HEK293T (cell line): ENCODE measurements around the gene NKIRAS2.

Source experiments
- CTCF ChIA-PET: fragments of 350-600 bp; formaldehyde crosslinking; extraction: SDS; loops from one replicate; lab custom pipeline; 2021; ENCODE audit warnings: antibody characterized with exemption, inconsistent platforms; lab: Yijun Ruan, JAX
- POLR2A ChIA-PET: fragments of 350-600 bp; formaldehyde crosslinking; extraction: SDS; loops from one replicate; lab custom pipeline; 2020; ENCODE audit warnings: antibody characterized with exemption, inconsistent platforms; lab: Yijun Ruan, JAX
- DNase-seq: peaks from one replicate; pipeline ENCODE4 v3.0.0; 2012; ENCODE audit warnings: mixed read lengths; ENCODE audit errors: extremely low spot score
- ARNT ChIP-seq: fragments of 450-650 bp; IDR thresholded peaks from 2 replicates; pipeline ENCODE4 v1.6.1; 2017; ENCODE audit warnings: mild to moderate bottlenecking
- BHLHE40 ChIP-seq: fragments of 450-650 bp; IDR thresholded peaks from 2 replicates; pipeline ENCODE4 v1.6.1; 2016; ENCODE audit warnings: mild to moderate bottlenecking, moderate library complexity, borderline replicate concordance
- CTBP1 ChIP-seq: fragments of 450-650 bp; IDR thresholded peaks from 2 replicates; pipeline ENCODE4 v1.6.1; 2016; ENCODE audit warnings: borderline replicate concordance
- ELF4 ChIP-seq: fragments of 450-650 bp; IDR thresholded peaks from 2 replicates; pipeline ENCODE4 v1.6.1; 2017; ENCODE audit warnings: antibody characterized with exemption
- FOXA1 ChIP-seq: fragments of 450-650 bp; IDR thresholded peaks from 2 replicates; pipeline ENCODE4 v1.6.1; 2016; ENCODE audit warnings: mild to moderate bottlenecking
- FOXK2 ChIP-seq: fragments of 450-650 bp; IDR thresholded peaks from 2 replicates; pipeline ENCODE4 v1.6.1; 2016; ENCODE audit warnings: mild to moderate bottlenecking
- FOXM1 ChIP-seq: fragments of 450-650 bp; IDR thresholded peaks from 2 replicates; pipeline ENCODE4 v1.6.1; 2017; ENCODE audit warnings: mild to moderate bottlenecking, borderline replicate concordance
- HDGF ChIP-seq: fragments of 450-650 bp; IDR thresholded peaks from 2 replicates; pipeline ENCODE4 v1.6.1; 2017; ENCODE audit warnings: antibody characterized with exemption, borderline replicate concordance
- L3MBTL2 ChIP-seq: fragments of 450-650 bp; conservative IDR thresholded peaks from 2 replicates; pipeline ENCODE4 v1.6.1; 2016; ENCODE audit warnings: mild to moderate bottlenecking
- LEF1 ChIP-seq: fragments of 450-650 bp; IDR thresholded peaks from 2 replicates; pipeline ENCODE4 v1.6.1; 2017; ENCODE audit warnings: mild to moderate bottlenecking, borderline replicate concordance
- NFRKB ChIP-seq: fragments of 450-650 bp; IDR thresholded peaks from 2 replicates; pipeline ENCODE4 v1.6.1; 2016; ENCODE audit warnings: mild to moderate bottlenecking, moderate library complexity
- SP1 ChIP-seq: fragments of 450-650 bp; IDR thresholded peaks from 2 replicates; pipeline ENCODE4 v1.6.1; 2017
- SUZ12 ChIP-seq: fragments of 450-650 bp; IDR thresholded peaks from 2 replicates; pipeline ENCODE4 v1.6.1; 2016; ENCODE audit warnings: mild to moderate bottlenecking
- TARDBP ChIP-seq: fragments of 450-650 bp; IDR thresholded peaks from 2 replicates; pipeline ENCODE4 v1.6.1; 2016
- ZNF384 ChIP-seq: fragments of 450-650 bp; IDR thresholded peaks from 2 replicates; pipeline ENCODE4 v1.6.1; 2016
- TF ChIP-seq, protein P1 (sequence below): fragments of 450-650 bp; IDR thresholded peaks from 2 replicates; pipeline ENCODE4 v1.6.1; 2016

NKIRAS2 gene

DNA sequence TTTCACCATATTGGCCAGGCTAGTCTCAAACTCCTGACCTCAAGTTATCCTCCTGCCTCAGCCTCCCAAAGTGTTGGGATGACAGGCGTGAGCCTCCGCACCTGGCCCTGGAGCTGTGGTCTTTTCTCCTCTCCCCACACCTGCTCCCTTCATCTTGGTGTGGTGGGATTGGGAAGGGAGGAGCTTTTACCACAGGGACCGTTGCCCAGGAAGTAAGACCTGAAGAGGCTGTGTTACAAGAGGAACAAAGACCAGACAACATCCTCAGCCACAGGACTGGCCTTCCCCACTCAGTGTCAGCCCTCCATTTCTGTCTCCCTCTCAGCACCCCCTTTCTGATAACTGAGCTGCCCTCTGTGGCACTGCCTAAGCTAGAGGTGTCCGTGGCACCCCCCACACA is 39.9 kb downstream of the NKIRAS2 start:
- TF ChIP-seq LEF1 (no peak), ZNF384 (no peak), TARDBP (no peak), HDGF (no peak), L3MBTL2 (no peak), ELF4 (no peak), FOXM1 (no peak), FOXK2 (no peak), SUZ12 (no peak), BHLHE40 (no peak), ARNT (no peak), NFRKB (no peak)
- TF ChIP-seq, protein P1, sequence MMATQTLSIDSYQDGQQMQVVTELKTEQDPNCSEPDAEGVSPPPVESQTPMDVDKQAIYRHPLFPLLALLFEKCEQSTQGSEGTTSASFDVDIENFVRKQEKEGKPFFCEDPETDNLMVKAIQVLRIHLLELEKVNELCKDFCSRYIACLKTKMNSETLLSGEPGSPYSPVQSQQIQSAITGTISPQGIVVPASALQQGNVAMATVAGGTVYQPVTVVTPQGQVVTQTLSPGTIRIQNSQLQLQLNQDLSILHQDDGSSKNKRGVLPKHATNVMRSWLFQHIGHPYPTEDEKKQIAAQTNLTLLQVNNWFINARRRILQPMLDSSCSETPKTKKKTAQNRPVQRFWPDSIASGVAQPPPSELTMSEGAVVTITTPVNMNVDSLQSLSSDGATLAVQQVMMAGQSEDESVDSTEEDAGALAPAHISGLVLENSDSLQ: no peak
- ChIA-PET POLR2A (interaction anchor here (1.4 kb wide), 1 partner anchor 42 kb away, joined by 6 read pairs; the partner anchor contains the start of gene DNAJC7), CTCF (interaction anchor here (1.6 kb wide), 1 partner anchor 8 kb away, joined by 4 read pairs; no protein-coding TSS in a partner anchor)
- no peak for DNase-seq

DNA sequence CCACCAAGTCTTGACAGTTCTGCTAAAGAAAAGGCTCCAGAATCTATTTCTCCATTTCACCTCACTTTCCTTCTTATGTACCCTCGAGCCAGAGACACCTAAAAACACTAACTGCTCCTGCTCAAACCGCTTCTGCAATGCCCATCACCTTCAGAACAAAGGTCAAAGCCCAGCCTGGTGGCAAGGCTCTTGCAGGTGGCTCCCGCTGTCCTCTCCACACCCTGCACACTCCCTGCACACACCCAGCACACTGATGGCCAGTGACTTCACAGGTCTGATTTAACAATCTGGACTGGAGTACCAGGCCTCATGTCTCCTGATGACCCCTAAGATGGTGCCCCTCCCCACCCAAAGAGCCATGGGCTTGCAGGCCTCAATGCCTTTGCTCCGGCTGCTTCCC is 40.3 kb downstream of the NKIRAS2 start:
- no peak for DNase-seq
- ChIA-PET CTCF (no interaction called here), POLR2A (interaction anchor here (1.4 kb wide), 1 partner anchor 43 kb away, joined by 6 read pairs; the partner anchor contains the start of gene DNAJC7)
- TF ChIP-seq NFRKB (no peak), LEF1 (no peak), FOXM1 (no peak), ARNT (no peak), FOXA1 (no peak), FOXK2 (no peak), L3MBTL2 (no peak), HDGF (no peak)

DNA sequence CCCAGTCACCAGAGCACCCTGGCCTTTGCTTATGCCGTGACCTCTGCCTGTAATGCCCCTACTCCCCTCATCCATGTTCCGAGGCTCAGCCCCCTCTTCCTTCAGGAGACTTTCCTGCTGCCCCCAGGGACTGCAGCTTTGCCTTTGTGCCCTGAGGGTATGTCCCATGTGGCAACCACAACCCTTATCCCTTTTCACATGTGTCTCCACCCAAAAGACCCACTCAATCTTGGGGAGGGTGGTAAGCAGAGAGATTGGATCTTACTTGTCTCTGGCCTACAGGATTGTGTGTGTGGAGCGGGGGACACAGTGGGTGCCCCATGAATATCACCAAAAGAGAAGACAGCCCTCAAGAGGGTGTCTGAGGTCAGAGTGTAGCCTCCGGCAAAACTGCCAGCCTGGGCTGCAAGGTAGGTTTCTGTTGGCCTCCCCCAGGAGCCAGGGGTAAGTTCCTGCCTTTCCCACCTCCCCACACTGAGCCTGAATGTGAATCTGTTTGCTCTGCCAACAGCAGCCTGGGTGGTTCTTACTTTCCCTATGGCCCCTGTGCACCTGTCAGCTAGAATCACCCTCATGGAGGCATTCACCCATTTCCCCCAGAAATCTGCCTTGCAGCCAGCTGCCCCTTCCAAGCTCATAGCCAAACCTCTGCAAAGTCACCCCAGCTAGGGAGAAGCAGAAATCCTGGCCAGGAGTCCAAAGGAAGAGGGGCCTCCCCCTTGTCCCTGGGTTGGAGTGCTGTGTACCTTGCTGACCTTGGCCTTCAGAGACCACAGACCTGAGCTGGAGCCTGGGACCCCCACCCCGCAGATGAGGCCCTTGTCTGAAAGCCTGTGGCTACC is 42.0 kb downstream of the NKIRAS2 start:
- no peak for DNase-seq
- CTCF ChIA-PET: no interaction called here
- TF ChIP-seq TARDBP: no peak
- no peak for TF ChIP-seq HDGF
- TF ChIP-seq SUZ12: no peak
- no peak for TF ChIP-seq NFRKB
- POLR2A ChIA-PET: no interaction called here

DNA sequence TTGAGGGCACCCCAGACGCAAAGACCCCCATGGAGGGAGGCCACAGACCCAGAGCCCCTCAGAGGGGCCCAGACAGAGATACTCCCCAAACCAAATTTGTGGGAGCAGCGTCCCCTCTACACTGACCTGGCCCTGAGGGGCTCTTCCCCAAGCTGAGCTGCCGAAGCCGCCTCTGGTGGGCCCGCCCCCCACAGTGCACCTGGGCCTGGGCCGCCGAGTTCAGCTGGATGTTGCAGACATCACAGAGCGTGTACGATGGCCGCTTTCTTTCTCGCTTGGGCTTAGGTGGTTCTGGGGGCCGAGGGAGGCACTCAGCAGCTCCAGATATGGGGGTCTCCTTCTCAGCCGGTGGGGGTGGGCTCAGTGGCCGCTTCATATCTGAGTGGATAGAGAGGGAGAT is 42.8 kb downstream of the NKIRAS2 start:
- DNase-seq: no peak
- ChIA-PET POLR2A (no interaction called here), CTCF (no interaction called here)
- no peak for TF ChIP-seq L3MBTL2

DNA sequence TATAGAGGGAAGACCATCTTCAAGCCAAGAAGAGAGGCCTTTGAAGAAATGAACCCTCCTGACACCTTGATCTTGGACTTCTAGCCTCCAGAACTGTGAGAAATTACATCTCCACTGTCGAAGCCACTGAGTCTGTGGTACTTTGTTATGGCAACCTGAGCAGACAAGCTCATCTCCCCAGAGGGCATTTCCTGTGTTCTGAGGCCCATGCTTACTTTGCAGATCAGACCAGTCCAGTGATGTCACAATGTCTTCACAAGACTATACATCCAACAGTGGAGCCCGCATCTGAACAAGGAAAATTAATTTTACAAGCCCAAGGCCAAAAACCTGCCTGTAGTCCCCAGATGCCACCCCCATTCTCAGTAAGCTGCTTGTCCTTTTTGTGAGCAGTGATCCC is 45.3 kb downstream of the NKIRAS2 start:
- CTCF ChIA-PET: interaction anchor here (0.5 to 1.9 kb wide), 5 partner anchors 11 to 452 kb away, joined by 3 to 7 read pairs (median 3); no protein-coding TSS in a partner anchor
- DNase-seq: no peak
- POLR2A ChIA-PET: interaction anchor here (1.0 to 2.0 kb wide), 6 partner anchors 36 to 99 kb away, joined by 3 to 8 read pairs (median 5); partner anchors contain the start of genes CNP, DNAJC7, KAT2A and NKIRAS2
- TF ChIP-seq ZNF384 (no peak), L3MBTL2 (no peak), CTBP1 (no peak), TARDBP (no peak), FOXK2 (no peak), NFRKB (no peak), ARNT (no peak), FOXM1 (no peak), HDGF (no peak), LEF1 (no peak), SUZ12 (no peak), ELF4 (no peak), FOXA1 (no peak)
- TF ChIP-seq, protein P1: no peak

DNA sequence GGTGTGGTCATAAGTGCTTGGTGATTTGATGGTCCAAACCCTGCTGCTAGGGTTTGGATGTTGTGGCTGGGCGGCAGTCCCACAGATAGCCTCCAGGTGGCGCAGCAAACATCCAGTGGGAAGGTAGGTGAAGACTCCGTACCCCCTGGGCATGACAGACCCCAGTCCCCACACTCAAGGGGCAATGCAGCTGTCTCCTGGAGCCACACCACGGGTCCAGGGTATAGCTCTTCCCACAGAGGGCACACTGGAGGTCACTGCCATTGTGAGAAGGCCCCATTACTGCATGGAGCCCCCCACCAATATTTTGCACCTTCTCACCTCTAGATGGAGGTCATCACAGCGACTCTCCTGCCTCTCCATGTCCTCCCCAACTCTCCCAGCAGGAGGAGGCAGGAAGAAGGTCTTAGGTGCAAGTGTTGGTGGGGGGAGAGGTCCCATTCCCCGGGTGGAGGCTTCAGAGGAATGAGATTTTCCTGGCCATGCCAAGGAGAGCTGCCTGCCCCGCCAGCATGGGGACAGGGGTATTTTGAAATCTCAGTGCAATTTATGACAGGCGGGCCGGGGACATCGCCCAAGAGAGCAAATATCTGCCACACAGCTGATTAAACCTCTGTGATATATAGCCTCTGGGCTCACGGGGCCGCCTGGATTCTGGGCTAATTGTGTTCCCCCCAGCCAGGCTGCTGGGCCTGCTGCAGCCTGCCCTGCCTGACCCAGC is 47.6 kb downstream of the NKIRAS2 start:
- DNase-seq: peak; percentile 80
- ChIA-PET CTCF (interaction anchor here (0.6 to 2.1 kb wide), 17 partner anchors 8 to 365 kb away, joined by 3 to 11 read pairs (median 4); partner anchors contain the start of gene ZNF385C), POLR2A (interaction anchor here (0.6 to 1.1 kb wide), 2 partner anchors 31 to 34 kb away, joined by 3 to 5 read pairs; no protein-coding TSS in a partner anchor)
- TF ChIP-seq LEF1 (no peak), HDGF (no peak), ZNF384 (no peak), SUZ12 (no peak), FOXK2 (no peak), FOXM1 (no peak), FOXA1 (no peak), NFRKB (no peak), ARNT (no peak), SP1 (no peak), L3MBTL2 (no peak), ELF4 (no peak), TARDBP (no peak), BHLHE40 (no peak)
- TF ChIP-seq, protein P1: no peak
